Retinal pigment epithelial cell (primary cell): ENCODE data around the gene PLPPR2.

Experiments
- DNase-seq: peaks from one replicate; pipeline ENCODE4 v3.0.0-alpha.2; 2010; ENCODE audit warnings: low read depth
- H3K4me3 ChIP-seq: 2 replicates; pipeline ENCODE4 v1.5.1; 2011; ENCODE audit warnings: mild to moderate bottlenecking, low read length, control low read depth, moderate library complexity
- TF ChIP-seq, protein P1 (sequence below): conservative IDR thresholded peaks from 2 replicates; pipeline ENCODE4 v1.5.1; 2011; ENCODE audit warnings: low read depth, low read length, control low read depth, inconsistent platforms

PLPPR2 gene

DNA sequence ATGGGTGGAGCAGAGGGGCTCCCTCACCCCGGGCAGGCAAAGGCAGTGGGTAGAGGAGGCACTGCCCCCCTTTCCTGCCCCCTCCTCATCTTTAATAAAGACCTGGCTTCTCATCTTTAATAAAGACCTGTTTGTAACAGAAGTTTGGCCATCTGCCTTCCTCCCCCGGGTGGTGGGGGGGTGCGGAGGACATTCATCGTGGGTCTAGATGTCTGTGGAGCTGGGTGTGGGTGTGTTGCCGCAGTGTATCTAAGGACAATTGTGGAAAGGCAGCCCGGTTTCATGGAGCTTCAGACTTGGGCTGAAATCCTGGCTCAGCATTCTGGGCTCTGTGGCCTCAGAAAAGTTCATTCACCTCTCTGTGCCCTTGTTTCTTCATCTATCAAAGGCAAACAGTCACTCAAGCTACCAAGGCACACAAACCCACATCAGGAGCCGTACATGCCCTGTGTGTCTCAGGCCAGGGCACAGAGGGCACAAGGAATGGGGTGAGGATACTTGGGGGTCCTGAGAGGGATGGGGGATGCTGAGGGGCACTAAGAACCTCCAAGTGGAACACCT is 10.4 kb downstream of the PLPPR2 start:
- TF ChIP-seq, protein P1, sequence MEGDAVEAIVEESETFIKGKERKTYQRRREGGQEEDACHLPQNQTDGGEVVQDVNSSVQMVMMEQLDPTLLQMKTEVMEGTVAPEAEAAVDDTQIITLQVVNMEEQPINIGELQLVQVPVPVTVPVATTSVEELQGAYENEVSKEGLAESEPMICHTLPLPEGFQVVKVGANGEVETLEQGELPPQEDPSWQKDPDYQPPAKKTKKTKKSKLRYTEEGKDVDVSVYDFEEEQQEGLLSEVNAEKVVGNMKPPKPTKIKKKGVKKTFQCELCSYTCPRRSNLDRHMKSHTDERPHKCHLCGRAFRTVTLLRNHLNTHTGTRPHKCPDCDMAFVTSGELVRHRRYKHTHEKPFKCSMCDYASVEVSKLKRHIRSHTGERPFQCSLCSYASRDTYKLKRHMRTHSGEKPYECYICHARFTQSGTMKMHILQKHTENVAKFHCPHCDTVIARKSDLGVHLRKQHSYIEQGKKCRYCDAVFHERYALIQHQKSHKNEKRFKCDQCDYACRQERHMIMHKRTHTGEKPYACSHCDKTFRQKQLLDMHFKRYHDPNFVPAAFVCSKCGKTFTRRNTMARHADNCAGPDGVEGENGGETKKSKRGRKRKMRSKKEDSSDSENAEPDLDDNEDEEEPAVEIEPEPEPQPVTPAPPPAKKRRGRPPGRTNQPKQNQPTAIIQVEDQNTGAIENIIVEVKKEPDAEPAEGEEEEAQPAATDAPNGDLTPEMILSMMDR = no peak
- DNase-seq = no peak
- H3K4me3 ChIP-seq = no peak overlapping the region

DNA sequence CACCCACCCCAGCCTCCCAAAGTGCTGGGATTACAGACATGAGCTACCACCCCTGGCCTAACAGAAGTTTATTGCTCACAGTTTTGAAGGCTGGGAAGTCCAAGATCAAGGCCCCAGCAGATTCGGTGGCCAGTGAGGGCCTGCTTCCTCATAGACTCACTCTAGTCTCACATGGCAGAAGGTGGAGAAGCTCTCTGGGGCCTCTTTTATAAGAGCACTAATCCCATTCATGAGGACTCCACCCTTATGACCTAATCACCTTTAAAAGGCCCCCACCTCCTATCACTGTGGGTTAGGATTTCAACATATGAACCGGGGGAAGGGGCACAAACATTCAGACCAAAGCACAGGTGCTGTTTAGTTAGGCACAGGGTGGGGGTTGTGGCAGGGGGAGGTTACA is 12.3 kb downstream of the PLPPR2 start:
- TF ChIP-seq, protein P1 = no peak

DNA sequence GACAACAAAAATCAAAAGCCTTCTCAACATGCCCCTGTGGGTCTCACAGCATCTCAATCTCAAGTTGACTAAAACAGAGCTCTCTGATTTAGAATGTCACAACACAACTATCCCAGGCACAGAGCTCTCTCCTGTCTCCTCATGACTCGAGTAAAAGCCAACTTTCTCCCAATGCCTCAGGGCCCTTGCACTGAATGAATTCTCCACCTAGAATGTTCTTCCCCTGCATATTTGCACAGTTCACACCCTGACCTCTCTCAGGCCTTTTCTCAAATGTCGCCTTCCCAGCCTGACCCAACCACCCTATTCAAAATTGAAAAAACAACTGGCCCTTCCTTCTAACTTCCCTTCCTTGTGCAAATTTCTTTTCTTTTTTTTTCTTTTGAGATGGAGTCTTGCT is 15.5 kb downstream of the PLPPR2 start:
- TF ChIP-seq, protein P1 = no peak
- no peak for DNase-seq

More for the DNA sequence above, 12.3 kb downstream of the PLPPR2 start:
- no peak overlapping the region for H3K4me3 ChIP-seq
- no peak for DNase-seq

DNA sequence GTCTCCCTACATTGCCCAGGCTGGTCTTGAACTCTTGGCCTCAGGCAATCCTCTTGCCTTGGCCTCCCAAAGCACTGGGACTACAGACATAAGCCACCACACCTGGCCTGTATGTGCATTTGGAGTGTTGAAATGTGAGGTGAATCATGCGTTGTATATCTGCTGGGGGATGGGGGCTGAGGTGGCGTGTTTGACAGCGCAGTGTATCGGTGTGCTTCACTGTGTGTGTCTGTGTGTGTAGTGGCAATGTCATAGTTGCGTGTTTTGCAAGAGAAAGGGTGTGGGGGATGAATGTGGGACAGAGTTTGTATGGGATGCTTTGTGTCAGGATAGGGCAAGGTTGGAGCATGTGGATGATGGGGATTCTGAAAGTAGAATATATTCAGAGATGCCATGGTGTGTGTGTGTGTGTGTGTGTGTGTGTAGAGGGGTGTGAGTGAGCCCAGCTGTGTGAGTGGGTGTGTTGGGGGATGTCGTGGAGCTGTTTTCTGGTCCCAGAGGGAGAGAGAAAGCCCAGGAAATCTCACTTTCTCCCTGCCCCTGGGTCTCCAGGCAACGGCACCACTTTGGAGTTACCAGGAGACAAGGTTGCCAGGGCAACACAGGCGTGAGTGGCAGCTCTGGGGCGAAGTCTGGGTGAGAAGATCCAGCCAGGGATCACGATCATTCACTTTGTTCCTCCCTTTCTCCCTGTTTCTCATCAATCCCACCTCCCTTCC is 18.1 kb downstream of the PLPPR2 start:
- no peak overlapping the region for H3K4me3 ChIP-seq
- TF ChIP-seq, protein P1 = no peak
- DNase-seq = no peak

More for the DNA sequence above, 15.5 kb downstream of the PLPPR2 start:
- no peak overlapping the region for H3K4me3 ChIP-seq

- TF ChIP-seq, protein P1 = no peak
- H3K4me3 ChIP-seq = peak overlapping the region; percentile 77
- DNase-seq = no peak
Measured at GRCh38 chr19:11373885-11374432, 18.7 kb downstream of the PLPPR2 start.

GRCh38 chr19:11374433-11375142 is 19.4 kb downstream of the PLPPR2 start, which contains the start of gene SWSAP1:
TSS of gene SWSAP1 (plus strand) at chr19:11374666. CDS start at chr19:11374681, 15 bp downstream.
- TF ChIP-seq, protein P1 = no peak
- DNase-seq = peak; percentile 98
- H3K4me3 ChIP-seq = peak within 1 kb of the TSS; percentile 77
